HepG2 (cell line): ENCODE results near the gene TADA2A. TPM values are rescaled to one million over a fixed set of nuclear protein-coding genes. Genes with fewer than 3 reads are reported as not detected.

Experiments used
- BORCS8-MEF2B ChIP-seq: sonication (generic); formaldehyde crosslinking; IDR thresholded peaks from 2 replicates; pipeline ENCODE4 v1.8.0; 2022; ENCODE audit warnings: mild to moderate bottlenecking, missing genetic modification reagents
- GATAD1 ChIP-seq: IDR thresholded peaks from 2 replicates; pipeline ENCODE4 v1.6.1; 2016; ENCODE audit warnings: missing genetic modification reagents, missing compliant biosample characterization
- GATAD2A ChIP-seq: IDR thresholded peaks from 2 replicates; pipeline ENCODE4 v1.6.1; 2016
- GRHL1 ChIP-seq: sonication (generic); formaldehyde crosslinking; conservative IDR thresholded peaks from 2 replicates; pipeline ENCODE4 v1.8.0; 2022; ENCODE audit warnings: missing genetic modification reagents
- KAT7 ChIP-seq: IDR thresholded peaks from 2 replicates; pipeline ENCODE4 v1.6.1; 2018; ENCODE audit warnings: borderline replicate concordance, missing compliant biosample characterization
- MAX ChIP-seq: IDR thresholded peaks from 2 replicates; pipeline ENCODE4 v1.6.1; 2012; ENCODE audit warnings: inconsistent platforms
- MYNN ChIP-seq: sonication (generic); formaldehyde crosslinking; IDR thresholded peaks from 2 replicates; pipeline ENCODE4 v1.4.0; 2020; ENCODE audit warnings: mild to moderate bottlenecking, low read depth, missing genetic modification reagents
- RFX5 ChIP-seq: IDR thresholded peaks from 2 replicates; pipeline ENCODE4 v1.6.1; 2011; ENCODE audit warnings: low read depth, low read length, improper control_type of control experiment
- SETDB1 ChIP-seq: sonication (generic); formaldehyde crosslinking; IDR thresholded peaks from 2 replicates; pipeline ENCODE4 v1.5.1; 2020; ENCODE audit warnings: missing genetic modification reagents, mild to moderate bottlenecking, borderline replicate concordance
- ZBTB1 ChIP-seq: sonication (generic); formaldehyde crosslinking; IDR thresholded peaks from 2 replicates; pipeline ENCODE4 v1.4.0; 2020; ENCODE audit warnings: missing genetic modification reagents, borderline replicate concordance
- ZBTB3 ChIP-seq: sonication (generic); formaldehyde crosslinking; IDR thresholded peaks from 2 replicates; pipeline ENCODE4 v1.4.0; 2020; ENCODE audit warnings: low read depth, mild to moderate bottlenecking, moderate library complexity, missing genetic modification reagents, borderline replicate concordance
- ZFP82 ChIP-seq: sonication (generic); formaldehyde crosslinking; IDR thresholded peaks from 2 replicates; pipeline ENCODE4 v1.5.1; 2020; ENCODE audit warnings: mild to moderate bottlenecking, missing genetic modification reagents, borderline replicate concordance
- ZFP91 ChIP-seq: sonication (generic); formaldehyde crosslinking; IDR thresholded peaks from 2 replicates; pipeline ENCODE4 v1.9.0; 2022; ENCODE audit warnings: missing genetic modification reagents, mild to moderate bottlenecking, borderline replicate concordance
- ZNF136 ChIP-seq: sonication (generic); formaldehyde crosslinking; IDR thresholded peaks from 2 replicates; pipeline ENCODE4 v1.8.1; 2022; ENCODE audit warnings: low read depth, mild to moderate bottlenecking, moderate library complexity, missing genetic modification reagents
- ZNF180 ChIP-seq: sonication (generic); formaldehyde crosslinking; IDR thresholded peaks from 2 replicates; pipeline ENCODE4 v1.4.0; 2020; ENCODE audit warnings: low read depth, missing genetic modification reagents, borderline replicate concordance
- ZNF225 ChIP-seq: sonication (generic); formaldehyde crosslinking; IDR thresholded peaks from 2 replicates; pipeline ENCODE4 v1.4.0; 2020; ENCODE audit warnings: mild to moderate bottlenecking, missing genetic modification reagents
- ZNF691 ChIP-seq: sonication (generic); formaldehyde crosslinking; IDR thresholded peaks from 2 replicates; pipeline ENCODE4 v1.4.0; 2020; ENCODE audit warnings: missing genetic modification reagents, low read depth, mild to moderate bottlenecking, borderline replicate concordance
- ZSCAN25 ChIP-seq: sonication (generic); formaldehyde crosslinking; IDR thresholded peaks from 2 replicates; pipeline ENCODE4 v1.8.0; 2022; ENCODE audit warnings: mild to moderate bottlenecking, missing genetic modification reagents
- polyA plus RNA-seq, 8 experiments: library from polyadenylated mRNA; depleted of rRNA in 3 of 8; stranded (reverse) in 7 of 8; unstranded in 1 of 8; fragments of >200 nt; fragmentation: Illumina TruSeq in 4 of 8; extraction: Trizol in 4 of 8; gene quantifications; 2 replicates each; pipeline versions ENCODE4 v1.2.1 to v1.2.3, GENCODE V29; 2011 to 2016; ENCODE audit warnings: low read depth in 4 of 8, missing spikeins in 1 of 8, mixed read lengths in 1 of 8; ENCODE audit not compliant: insufficient read depth in 1 of 8
- total RNA-seq, 5 experiments: library from RNA; depleted of rRNA; stranded (reverse); fragments of >200 nt; fragmentation: Illumina TruSeq; extraction: Trizol; gene quantifications; 2 replicates each; pipeline ENCODE4 v1.2.3, GENCODE V29; 2016; ENCODE audit warnings: low read depth in 1 of 5

The TADA2A gene
- total and polyA plus RNA-seq, 2 of the 13 experiments (the other 11 are each of a cell fraction or from before 2014, with no cell fraction given) = 8.0 to 14.0 TPM

- TF ChIP-seq ZNF691 (peak; percentile 35; the same call in 1 of the 2 replicates), GRHL1 (CRISPR knock-in tag) (no peak), MAX (no peak), ZNF225 (CRISPR knock-in tag) (0 out of 2 replicates have a peak, but pooled peaks have one; percentile 53), SETDB1 (CRISPR knock-in tag) (no peak), ZNF180 (CRISPR knock-in tag) (no peak), ZBTB3 (CRISPR knock-in tag) (no peak), RFX5 (no peak), KAT7 (CRISPR knock-in tag) (no peak), GATAD2A (CRISPR knock-in tag) (0 out of 2 replicates have a peak, but pooled peaks have one; percentile 14), ZNF136 (CRISPR knock-in tag) (no peak), ZBTB1 (CRISPR knock-in tag) (no peak), MYNN (no peak), GATAD1 (CRISPR knock-in tag) (0 out of 2 replicates have a peak, but pooled peaks have one; percentile 9), ZSCAN25 (CRISPR knock-in tag) (no peak; the same call in 1 of the 2 replicates), ZFP91 (peak; percentile 58; the same call in 1 of the 2 replicates), BORCS8-MEF2B (peak; percentile 76), ZFP82 (CRISPR knock-in tag) (no peak; the same call in 1 of the 2 replicates)
These were observed 591 bp upstream of the TADA2A start (continued) for GRCh38 chr17:37405955-37406634.
